HG03439 (cell line): Measurements from ENCODE around the gene AFTPH.

Experiments
- ATAC-seq: cut with Tn5 transposase; IDR thresholded peaks from one replicate; pipeline ENCODE4 v1.9.1; 2021; ENCODE audit warnings: mild to moderate bottlenecking, moderate library complexity; ENCODE audit not compliant: unreplicated experiment

AFTPH gene

GRCh38 chr2:64586883-64587481 is 62.9 kb downstream of the AFTPH start:
- ATAC-seq: no peak

GRCh38 chr2:64587561-64587960 is 63.4 kb downstream of the AFTPH start:
- no peak for ATAC-seq

- no peak for ATAC-seq
These were observed 67.1 kb downstream of the AFTPH start for GRCh38 chr2:64591188-64591587.

GRCh38 chr2:64593035-64593655 is 69.0 kb downstream of the AFTPH start:
- ATAC-seq: no peak

GRCh38 chr2:64594226-64594989 is 70.3 kb downstream of the AFTPH start:
- ATAC-seq: no peak

- no peak for ATAC-seq
These were observed 71.5 kb downstream of the AFTPH start for GRCh38 chr2:64595397-64596176.

- ATAC-seq: no peak
These were observed 74.1 kb downstream of the AFTPH start for GRCh38 chr2:64598226-64598625.

GRCh38 chr2:64599469-64599868 is 75.3 kb downstream of the AFTPH start:
- no peak for ATAC-seq

GRCh38 chr2:64601034-64601754 is 77.1 kb downstream of the AFTPH start:
- no peak for ATAC-seq

GRCh38 chr2:64601785-64602391 is 77.8 kb downstream of the AFTPH start:
- ATAC-seq: no peak

GRCh38 chr2:64602436-64602835 is 78.3 kb downstream of the AFTPH start:
- no peak for ATAC-seq

GRCh38 chr2:64604155-64604554 is 80.0 kb downstream of the AFTPH start:
- no peak for ATAC-seq

- ATAC-seq: no peak
These were observed 80.9 kb downstream of the AFTPH start for GRCh38 chr2:64605026-64605471.

GRCh38 chr2:64605991-64606478 is 81.9 kb downstream of the AFTPH start:
- ATAC-seq: no peak

- ATAC-seq: peak; percentile 80
These were observed 82.6 kb downstream of the AFTPH start for GRCh38 chr2:64606479-64607363.

GRCh38 chr2:64607381-64608304 is 83.5 kb downstream of the AFTPH start:
- no peak for ATAC-seq

- ATAC-seq: no peak
These were observed 84.7 kb downstream of the AFTPH start for GRCh38 chr2:64608867-64609226.
